ENCODE measurements around the gene BTBD8. TPM values are rescaled to one million over a fixed set of nuclear protein-coding genes. Genes with fewer than 3 reads are reported as not detected.
"Not testable (repeated sequence)": the region's sequence is repeated elsewhere in the genome, so short reads cannot be mapped to it uniquely, and the experiment has no call there.

Gene BTBD8
- total RNA-seq, 1 experiment from 2014 or later: 3.9 TPM

- Histone ChIP-seq H3K79me2 (ENCODE audit: low read length) (no peaks in the 10 kb centered on the region), H3K9ac (ENCODE audit: low read length) (no peak overlapping the region), H3K27ac (ENCODE audit: low read length) (no peak overlapping the region), H3K27me3 (ENCODE audit: low read length) (no peaks in the 10 kb centered on the region), H3K36me3 (ENCODE audit: low read depth, low read length) (no peaks in the 10 kb centered on the region), H2AFZ (ENCODE audit: low read length) (no peak overlapping the region), H3K9me2 (replicated peaks; ENCODE audit: low read length) (no peaks in the 10 kb centered on the region), H3K4me2 (ENCODE audit: low read length) (no peak overlapping the region), H3K4me3 (ENCODE audit: low read length) (no peak overlapping the region), H3K4me1 (ENCODE audit: insufficient read depth, low read length) (no peaks in the 10 kb centered on the region), H3K9me3 (ENCODE audit: low read length) (no peaks in the 10 kb centered on the region), H3F3A (ENCODE audit: low read length, unreplicated experiment) (no peaks in the 10 kb centered on the region), H4K20me1 (ENCODE audit: low read length) (no peaks in the 10 kb centered on the region)
- BruUV-seq (replicated peaks): no TSS peak
- intact Hi-C loops (cut with micrococcal nuclease): no loop called here
- peak; percentile 18 for DNase-seq
- ChIA-PET POLR2A (ENCODE audit: unreplicated experiment) (no interaction called here), CTCF (no interaction called here)
- no peak for ATAC-seq
- TF ChIP-seq CTCF (conservative IDR thresholded peaks at IDR 0.05; ENCODE audit: low read depth, low read length): no peak
- TF ChIP-seq EZH2phosphoT487 (IDR thresholded peaks at IDR 0.05; ENCODE audit: borderline replicate concordance, low read length): no peak
- no peak for TF ChIP-seq EZH2 (IDR thresholded peaks at IDR 0.05; ENCODE audit: low read length, unreplicated experiment)
Measured at GRCh38 chr1:92066321-92066720, 13.8 kb upstream of the BTBD8 start.

- Histone ChIP-seq H3K4me3 (ENCODE audit: low read length) (no peak overlapping the region), H3K9me3 (ENCODE audit: low read length) (no peaks in the 10 kb centered on the region), H3K4me1 (ENCODE audit: insufficient read depth, low read length) (no peaks in the 10 kb centered on the region), H3F3A (ENCODE audit: low read length, unreplicated experiment) (no peaks in the 10 kb centered on the region), H3K9me2 (replicated peaks; ENCODE audit: low read length) (no peaks in the 10 kb centered on the region), H2AFZ (ENCODE audit: low read length) (no peak overlapping the region), H3K4me2 (ENCODE audit: low read length) (no peak overlapping the region), H4K20me1 (ENCODE audit: low read length) (no peaks in the 10 kb centered on the region), H3K27me3 (ENCODE audit: low read length) (no peaks in the 10 kb centered on the region), H3K27ac (ENCODE audit: low read length) (no peak overlapping the region), H3K9ac (ENCODE audit: low read length) (no peak overlapping the region), H3K79me2 (ENCODE audit: low read length) (no peaks in the 10 kb centered on the region), H3K36me3 (ENCODE audit: low read depth, low read length) (no peaks in the 10 kb centered on the region)
- no TSS peak for BruUV-seq (replicated peaks)
- DNase-seq (no peak), ATAC-seq (no peak)
- TF ChIP-seq CTCF (conservative IDR thresholded peaks at IDR 0.05; ENCODE audit: low read depth, low read length) (no peak), EZH2 (IDR thresholded peaks at IDR 0.05; ENCODE audit: low read length, unreplicated experiment) (no peak), EZH2phosphoT487 (IDR thresholded peaks at IDR 0.05; ENCODE audit: borderline replicate concordance, low read length) (no peak)
- intact Hi-C loops (cut with micrococcal nuclease): no loop called here
- ChIA-PET POLR2A (ENCODE audit: unreplicated experiment) (no interaction called here), CTCF (no interaction called here)
Measured at GRCh38 chr1:92070892-92071291, 9.3 kb upstream of the BTBD8 start.

- POLR2A ChIA-PET (ENCODE audit: unreplicated experiment); H3K9me2 ChIP-seq (replicated peaks; ENCODE audit: low read length); H3K4me2 ChIP-seq (ENCODE audit: low read length); H3K4me1 ChIP-seq (ENCODE audit: insufficient read depth, low read length); H3K36me3 ChIP-seq (ENCODE audit: low read depth, low read length); H3K27me3 ChIP-seq (ENCODE audit: low read length); CTCF ChIA-PET; BruUV-seq (replicated peaks); H3F3A ChIP-seq (ENCODE audit: low read length, unreplicated experiment); ATAC-seq; H2AFZ ChIP-seq (ENCODE audit: low read length); H3K9ac ChIP-seq (ENCODE audit: low read length); H3K4me3 ChIP-seq (ENCODE audit: low read length); H3K79me2 ChIP-seq (ENCODE audit: low read length); DNase-seq; H3K27ac ChIP-seq (ENCODE audit: low read length); intact Hi-C loops (cut with micrococcal nuclease); H4K20me1 ChIP-seq (ENCODE audit: low read length); H3K9me3 ChIP-seq (ENCODE audit: low read length): not testable (repeated sequence)
Measured at GRCh38 chr1:92074446-92074845, 5.7 kb upstream of the BTBD8 start.
